Stimulated activated CD4-positive, alpha-beta T cell treated with anti-CD3 and anti-CD28 coated beads, Interleukin-12 subunit alpha, Interleukin-12 subunit beta, amount 100 ng/mL, for 24 hours (primary cell): Measurements from ENCODE around the gene MAML1.

ENCODE experiments used
- DNase-seq, 2 experiments: peaks; one replicate each; pipeline ENCODE4 v3.0.0-alpha.2; 2020; ENCODE audit warnings: low read depth in 2 of 2

Gene MAML1

DNA sequence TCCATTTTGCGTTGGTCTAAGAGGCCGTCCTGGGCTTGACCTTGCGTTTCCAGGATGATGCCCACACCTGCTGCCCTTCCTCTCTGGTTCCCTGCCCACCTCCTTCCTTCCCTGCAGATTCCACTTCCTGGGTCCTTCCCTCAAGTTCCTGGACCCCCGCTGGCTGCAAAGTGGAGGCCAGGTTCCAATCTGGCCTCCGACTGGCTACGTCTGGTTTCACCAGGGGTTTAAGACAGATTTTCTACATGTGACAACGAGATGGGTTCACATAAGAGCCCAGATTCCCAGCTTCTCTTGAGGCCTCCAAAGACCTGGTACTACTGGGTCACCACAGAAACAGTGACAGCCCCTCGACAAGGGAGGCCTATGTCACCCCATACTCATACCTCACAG, 71.9 kb downstream of the MAML1 start:
- no peak for DNase-seq

GRCh38 chr5:179805070-179805528, 72.5 kb downstream of the MAML1 start:
- no peak for DNase-seq

DNA sequence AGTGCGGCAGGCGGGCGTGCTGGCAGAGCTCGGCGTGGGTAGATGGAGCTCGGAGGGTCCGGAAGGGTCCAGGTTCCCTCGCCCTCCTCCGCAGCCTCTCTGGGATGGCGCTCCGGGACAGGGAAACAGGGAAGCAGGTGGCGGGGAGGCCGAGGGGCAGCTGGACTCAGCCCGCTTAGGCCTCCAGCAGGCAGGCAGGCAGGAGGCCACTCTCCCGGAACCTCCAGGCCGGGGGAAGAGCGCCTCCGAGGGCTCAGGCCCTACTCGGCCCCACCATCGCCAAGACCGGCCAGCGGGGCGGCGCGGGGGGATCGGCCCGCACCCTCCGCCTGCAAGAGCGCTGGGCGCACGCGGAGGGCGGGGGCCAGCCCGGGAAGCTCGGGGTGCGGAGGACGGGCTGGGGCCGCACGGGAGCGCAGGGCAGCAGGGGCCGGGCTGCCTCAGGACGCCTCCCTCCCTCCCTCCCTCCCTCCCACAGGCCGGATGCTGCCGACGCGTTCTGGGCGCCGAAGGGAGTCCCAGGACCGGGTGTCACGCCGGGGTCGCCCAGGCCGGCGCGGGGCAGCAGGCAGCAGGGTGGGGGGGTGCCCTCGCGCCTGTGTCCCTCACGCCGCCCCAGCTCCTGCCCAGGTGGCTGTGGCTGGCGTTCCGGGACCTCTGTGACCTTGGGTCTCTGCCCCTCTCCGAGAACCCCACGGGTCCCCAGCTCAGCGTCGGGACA, 73.1 kb downstream of the MAML1 start:
- DNase-seq = no peak

DNA sequence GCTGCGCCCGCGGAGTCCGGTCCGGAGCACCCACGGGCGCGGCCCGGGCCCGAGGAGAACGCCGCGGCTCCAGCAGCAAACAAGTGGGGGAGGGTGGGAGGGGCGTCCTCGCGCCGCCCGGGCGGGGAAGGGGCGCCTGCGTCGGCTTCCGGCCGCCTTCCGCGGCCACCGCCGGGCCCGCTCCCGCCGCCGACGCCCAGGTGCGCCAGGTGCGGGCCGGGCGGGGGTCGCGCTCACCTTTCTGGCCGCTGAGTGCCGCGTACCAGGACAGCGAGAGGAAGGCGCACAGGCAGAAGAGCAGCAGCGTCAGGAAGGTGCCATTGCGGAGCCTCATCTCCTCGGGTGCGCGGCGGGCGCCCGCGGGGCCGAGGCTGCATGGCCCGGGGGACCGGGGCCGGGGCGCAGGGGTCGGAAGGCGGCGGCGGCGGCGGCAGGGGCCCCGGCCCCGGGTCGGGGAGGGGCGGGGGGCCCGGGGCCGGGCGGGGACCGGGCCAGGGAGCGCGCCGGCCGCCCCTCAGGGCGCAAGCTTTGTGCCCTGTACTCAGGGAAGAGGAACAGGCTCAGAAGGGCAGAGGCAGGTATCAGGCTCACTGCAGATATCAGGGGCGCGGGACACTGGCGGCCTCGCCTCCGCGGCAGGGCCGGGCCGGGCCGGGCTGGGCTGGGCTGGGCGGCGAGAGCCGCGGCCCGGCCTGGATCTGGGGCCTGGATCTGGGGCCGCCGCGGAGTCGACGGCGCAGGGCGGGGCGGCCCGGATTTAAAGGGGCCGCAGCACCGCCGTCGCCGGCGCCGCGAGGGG, 73.8 kb downstream of the MAML1 start, which contains the start of gene MGAT4B:
TSS of gene MGAT4B (minus strand) at position 617 of the 799 bp plus-strand sequence. CDS start at position 334, 283 bp downstream.
- DNase-seq = no peak

DNA sequence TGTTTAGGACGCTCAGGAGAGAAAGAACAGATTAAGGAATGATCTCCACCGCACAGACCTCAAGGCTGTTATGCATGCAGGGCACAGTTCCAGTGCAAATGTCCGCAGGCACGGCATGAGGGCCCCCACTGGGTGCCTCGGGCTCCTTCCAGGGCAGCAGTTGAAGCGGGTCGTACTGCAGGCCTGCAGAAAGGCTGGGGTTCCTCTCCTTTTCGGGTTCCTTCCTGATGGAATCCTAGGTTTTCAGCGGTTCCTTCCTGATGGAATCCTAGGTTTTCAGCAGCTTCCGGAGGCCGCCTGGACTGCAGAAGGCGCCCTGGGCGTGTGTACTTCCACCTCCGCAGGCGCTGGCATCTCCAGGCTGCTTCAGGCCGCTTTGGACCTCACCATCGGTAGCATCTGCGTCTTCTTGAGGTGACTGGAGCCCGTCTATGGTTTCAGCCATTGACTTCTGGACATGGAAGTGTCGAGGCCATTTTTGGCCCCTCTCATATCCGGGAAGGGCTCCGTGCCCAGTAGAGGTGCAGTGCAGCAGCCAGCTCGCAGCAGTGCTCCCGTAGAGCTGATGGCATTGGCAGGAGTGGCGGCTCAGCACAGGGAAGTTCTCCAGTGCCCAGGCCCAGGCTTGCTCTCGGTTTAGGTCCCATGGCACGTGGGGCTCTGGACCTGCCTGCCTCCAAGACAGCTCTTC, 79.7 kb downstream of the MAML1 start:
- DNase-seq = no peak

DNA sequence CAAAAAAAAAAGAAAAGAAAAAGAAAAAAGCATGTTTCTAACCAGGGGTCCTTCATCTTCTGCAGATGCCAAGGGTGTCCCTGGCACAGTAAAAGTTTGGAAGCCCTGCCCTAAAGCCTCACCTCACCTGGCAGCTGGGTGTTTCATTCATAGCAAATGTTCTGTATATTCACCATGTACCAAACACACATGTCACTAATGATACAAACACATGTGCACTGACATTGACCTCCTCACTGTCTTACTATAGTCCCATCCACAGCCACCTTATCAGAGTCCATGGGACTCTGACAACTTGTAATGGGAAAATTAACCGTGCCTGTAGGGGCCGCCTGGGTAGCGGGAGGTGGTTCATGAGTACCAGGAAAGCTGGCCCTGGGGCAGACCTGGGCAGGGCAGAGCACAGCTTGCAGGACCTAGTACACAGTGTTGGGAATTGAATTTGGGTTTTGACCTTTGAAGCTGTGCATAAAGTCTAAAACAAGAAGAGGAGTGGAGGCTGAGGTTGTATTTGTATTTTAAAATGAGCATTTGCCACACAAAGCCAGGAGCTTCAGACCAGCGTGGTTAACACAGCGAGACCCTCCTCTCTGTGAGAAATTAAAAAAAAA, 80.5 kb downstream of the MAML1 start:
- DNase-seq = no peak

GRCh38 chr5:179814090-179814489, 81.5 kb downstream of the MAML1 start:
- DNase-seq = no peak

DNA sequence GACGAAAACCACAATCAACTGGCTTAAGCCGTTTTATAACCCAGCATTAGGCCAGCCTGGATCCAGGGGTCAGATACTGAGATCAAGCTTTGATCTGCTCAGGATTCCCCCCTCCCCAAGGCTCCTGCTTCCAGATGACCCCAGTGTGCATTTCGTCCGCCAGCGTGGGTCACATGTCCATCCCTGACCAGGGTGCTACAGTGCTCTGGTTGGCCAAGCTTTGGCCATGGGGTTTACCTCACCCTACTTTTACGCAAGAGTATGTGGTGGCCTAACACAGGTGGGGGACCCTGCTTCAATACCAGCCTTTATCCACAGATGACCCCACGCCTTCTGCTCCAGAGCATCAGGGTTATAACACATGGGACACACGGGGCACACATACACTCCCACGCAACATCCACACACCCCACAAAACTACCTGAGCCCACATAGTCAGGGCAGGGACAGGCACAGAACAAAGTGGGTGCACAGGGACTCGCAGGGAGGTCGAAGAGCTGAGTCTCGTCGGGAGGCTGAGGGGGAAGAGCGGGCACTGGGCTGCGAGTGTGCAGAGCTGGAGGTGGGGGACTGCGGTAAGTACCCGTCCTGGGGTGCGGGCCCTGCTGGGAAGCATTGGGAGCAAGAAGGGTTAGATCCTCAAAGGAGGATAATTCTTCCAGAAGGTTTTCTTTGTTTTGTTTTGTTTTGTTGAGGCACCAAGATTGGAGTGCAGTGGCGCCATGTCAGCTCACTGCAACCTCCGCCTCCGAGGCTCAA, 83.0 kb downstream of the MAML1 start:
- DNase-seq = no peak

GRCh38 chr5:179816401-179816795, 83.8 kb downstream of the MAML1 start:
- DNase-seq = no peak

DNA sequence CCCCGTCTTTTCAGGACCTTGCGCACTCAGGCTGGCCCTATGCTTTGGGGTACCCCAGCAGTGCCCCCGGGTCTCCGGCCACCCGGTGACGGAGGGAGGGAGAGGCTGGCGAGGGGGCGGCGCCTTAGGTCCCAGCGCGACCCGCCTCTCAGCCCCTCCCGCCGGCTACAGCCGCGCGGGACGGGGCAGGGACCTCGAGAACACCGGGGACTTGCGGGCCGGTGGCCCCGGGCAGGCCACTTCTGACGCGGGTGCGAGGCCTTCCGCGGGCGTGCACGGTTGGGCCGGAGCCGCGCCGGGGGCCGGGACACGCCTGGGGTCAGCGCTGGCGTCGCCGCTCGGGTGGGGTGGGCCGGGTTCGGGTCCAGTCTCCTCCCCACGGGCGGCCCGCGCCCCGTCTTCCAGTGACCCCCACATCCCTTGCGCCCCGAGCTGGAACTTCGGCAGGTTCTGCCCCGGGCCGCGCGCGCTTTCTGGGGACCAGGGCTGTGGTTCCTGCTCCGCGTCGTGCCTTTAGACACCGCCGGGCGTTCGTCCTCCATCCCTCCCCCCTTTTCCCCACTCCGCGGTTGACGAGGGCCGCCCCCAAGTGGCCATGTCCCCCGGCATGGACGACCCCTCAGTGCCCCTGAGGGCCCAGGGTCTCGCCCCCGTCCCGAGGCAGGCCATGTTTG, 84.3 kb downstream of the MAML1 start:
- no peak for DNase-seq

DNA sequence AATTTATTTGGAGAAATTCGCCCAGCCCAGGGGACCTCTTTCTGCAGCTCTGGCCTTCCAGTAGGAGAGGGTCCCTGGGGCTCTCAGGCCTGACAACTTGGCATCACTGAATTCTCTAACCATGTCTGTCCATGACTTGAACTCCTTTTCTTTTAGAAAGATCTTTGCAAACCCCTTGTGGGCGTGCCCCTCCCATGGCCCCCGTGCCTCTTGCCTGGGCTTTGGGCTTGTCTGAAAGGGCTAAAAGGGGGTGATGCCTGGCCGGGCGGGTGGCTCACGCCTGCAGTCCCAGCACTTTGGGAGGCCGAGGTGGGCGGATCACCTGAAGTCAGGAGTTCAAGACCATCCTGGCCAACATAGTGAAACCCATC, 84.8 kb downstream of the MAML1 start:
- DNase-seq = no peak

DNA sequence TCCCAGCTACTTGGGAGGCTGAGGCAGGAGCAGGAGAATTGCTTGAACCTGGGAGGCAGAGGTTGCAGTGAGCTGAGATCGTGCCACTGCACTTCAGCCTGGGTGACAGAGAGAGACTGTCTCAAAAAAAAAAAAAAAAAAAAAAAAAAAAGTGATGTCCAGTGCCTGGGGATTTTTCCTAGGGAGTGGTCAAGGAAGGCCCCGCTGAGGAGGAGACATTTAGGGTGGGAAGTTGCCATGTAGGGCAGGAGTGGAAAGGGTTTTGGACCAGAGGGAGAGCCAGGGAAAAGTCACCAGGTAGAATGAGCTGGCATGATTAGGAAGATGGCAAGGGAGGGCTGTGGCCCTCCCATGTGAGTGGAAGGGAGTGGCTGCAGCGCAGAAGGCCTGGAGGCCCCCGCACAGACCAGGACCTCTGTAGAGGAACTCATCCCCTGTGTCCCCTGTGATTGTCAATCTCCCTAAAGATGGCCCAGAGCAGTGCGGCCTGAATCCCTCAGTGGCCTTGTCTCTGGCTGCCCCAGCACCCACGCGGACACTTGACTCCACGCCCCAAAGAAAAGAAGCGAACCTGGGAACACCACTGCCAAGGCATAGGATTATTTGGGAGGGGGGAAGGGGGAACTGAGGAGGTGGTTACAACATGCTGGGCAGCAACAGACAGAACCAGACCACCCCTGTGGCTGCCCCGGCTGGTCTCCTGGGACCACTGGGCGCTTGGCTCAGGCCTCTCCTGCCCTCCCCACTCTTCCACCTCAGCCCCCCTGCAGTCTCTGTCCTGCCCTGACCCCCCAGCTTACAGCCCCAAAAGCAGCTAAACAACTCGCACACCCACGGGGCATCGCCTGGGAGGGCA, 85.5 kb downstream of the MAML1 start:
- DNase-seq = no peak

DNA sequence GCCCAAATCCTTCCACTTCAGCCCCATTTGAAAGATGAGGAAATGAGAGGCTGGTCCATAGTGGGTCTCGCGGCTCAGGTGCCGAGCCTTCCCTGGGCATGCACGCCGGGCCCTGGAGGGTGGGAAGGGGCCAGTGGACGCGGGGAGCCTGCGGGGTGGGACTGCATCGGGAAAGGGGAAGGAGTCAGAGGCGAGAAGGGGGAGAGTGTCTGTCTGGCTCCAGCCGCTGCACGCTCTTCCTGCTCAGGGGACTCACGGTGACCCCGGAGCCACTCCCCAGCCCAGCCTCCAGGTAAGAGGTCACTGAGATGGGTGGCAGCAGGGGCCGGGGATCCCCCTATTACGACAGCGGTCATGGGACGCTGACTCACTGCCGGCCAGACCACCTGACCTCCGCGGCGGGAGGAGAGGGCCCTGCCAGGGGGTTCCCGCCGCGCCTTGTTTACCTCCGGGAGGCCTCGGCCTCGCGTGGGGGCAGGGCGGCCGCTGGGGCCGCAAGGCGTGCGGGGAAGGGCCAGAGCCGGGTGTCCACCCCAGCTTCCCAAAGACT, 86.2 kb downstream of the MAML1 start:
- peak in 1 of 2 experiments; percentile 66 for DNase-seq

DNA sequence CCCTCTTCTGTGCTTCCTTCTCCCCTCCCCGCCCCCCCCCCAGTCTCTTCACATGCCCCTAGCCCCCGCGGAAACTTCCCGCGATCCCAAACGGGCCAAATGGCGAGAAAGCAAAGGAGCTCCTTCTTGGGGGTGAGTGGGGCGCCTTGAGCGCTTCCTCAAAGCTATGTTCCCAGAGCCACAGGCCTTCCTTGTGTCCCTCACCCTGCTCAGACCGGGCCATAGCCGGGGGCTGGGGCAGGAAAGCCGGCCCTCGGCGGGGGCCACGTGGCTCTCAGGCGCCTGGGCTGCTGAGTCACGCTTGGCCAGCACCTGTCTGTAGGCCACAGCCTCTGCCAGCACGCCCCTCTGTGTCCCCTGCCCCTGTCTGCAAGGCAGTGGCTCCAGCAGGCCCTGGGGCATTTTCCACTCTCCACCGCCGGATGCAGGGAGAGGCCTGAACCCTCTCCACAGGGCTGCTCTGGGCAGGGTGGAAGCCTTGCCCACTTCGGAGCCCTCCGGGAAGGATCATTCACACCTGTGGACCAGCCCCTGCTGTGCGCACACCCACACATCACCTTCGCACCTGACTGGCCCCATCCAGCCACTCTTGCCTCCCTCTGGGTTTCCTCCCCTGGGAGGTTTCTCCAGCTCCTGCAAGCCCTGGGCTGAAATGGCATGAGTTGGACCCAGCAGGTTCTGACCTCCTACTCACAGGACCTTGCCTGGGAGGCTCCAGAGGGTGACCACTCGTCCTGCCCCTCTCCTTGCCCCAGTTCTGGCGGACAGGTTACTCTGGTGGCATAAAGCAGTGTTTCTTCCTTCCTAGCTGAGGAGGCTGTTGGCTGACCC, 86.9 kb downstream of the MAML1 start:
- no peak for DNase-seq

GRCh38 chr5:179820127-179820482, 87.5 kb downstream of the MAML1 start:
- DNase-seq = no peak

DNA sequence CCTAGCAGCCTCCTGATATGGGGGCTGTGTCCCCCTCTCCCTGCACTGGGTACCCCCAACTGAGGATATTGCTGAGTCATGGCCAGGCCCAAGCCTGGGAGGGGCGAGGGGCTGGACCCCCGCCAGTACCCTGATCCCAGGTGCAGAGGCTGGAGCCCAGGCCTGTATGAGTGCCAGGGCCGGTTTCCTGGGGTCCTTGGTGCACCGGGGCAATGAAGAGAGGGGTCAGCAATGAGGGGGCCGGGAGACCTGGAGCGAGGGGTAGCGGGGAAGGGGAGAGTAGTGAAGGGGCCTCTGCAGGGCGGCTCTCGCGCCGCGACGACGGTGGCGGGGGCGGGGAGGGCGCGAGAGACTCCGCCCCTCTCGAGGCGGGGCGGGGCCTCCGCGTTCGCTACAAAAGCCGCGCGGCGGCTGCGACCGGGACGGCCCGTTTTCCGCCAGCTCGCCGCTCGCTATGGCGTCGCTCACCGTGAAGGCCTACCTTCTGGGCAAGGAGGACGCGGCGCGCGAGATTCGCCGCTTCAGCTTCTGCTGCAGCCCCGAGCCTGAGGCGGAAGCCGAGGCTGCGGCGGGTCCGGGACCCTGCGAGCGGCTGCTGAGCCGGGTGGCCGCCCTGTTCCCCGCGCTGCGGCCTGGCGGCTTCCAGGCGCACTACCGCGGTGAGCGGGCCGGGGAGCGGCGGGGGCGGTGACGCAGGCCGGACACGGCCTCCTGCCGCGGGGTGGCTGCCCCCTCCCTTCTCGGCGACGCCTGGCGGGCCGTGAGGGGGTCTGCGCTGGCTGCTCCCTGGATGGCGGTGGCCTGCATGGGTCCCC, 88.1 kb downstream of the MAML1 start, which contains the start of gene SQSTM1:
TSS of gene SQSTM1 (plus strand) at position 423 of the 815 bp plus-strand sequence. CDS start at position 455, 32 bp downstream.
- peak; percentile 64 to 73 for DNase-seq

GRCh38 chr5:179821298-179822058, 88.9 kb downstream of the MAML1 start:
- peak; percentile 61 to 81 for DNase-seq
